ENCODE data around the gene B4GALT2.
A peak's percentile ranks its signal among the peaks of the same experiment; 100 is the strongest.

B4GALT2 gene

GRCh38 chr1:43969746-43970466 is 9.1 kb upstream of the B4GALT2 start, which contains the start of gene DPH2:
DPH2 (plus strand) TSS chr1:43970010; CDS start chr1:43970176, 166 bp downstream.
- DNase-seq: peak; percentile 99

- no peak for DNase-seq
Measured at GRCh38 chr1:43970502-43970901, 8.5 kb upstream of the B4GALT2 start.

GRCh38 chr1:43970911-43971310 is 8.1 kb upstream of the B4GALT2 start:
- DNase-seq: no peak

- no peak for DNase-seq
Measured at GRCh38 chr1:43971336-43971980, 7.6 kb upstream of the B4GALT2 start.

GRCh38 chr1:43973981-43974442 is 5.0 kb upstream of the B4GALT2 start:
- DNase-seq: peak; percentile 66

GRCh38 chr1:43974443-43975248 is 4.4 kb upstream of the B4GALT2 start, which contains the start of gene ATP6V0B:
ATP6V0B (plus strand) TSS chr1:43974960; CDS start chr1:43975041, 81 bp downstream.
- peak; percentile 93 for DNase-seq

- no peak for DNase-seq
Measured at GRCh38 chr1:43975249-43975961, 3.6 kb upstream of the B4GALT2 start.

- DNase-seq: no peak
Measured at GRCh38 chr1:43976045-43976444, 3.0 kb upstream of the B4GALT2 start.

- DNase-seq: no peak
Measured at GRCh38 chr1:43976890-43977289, 2.1 kb upstream of the B4GALT2 start.

- no peak for DNase-seq
Measured at GRCh38 chr1:43977376-43978263, 1.4 kb upstream of the B4GALT2 start.

- no peak for DNase-seq
Measured at GRCh38 chr1:43978264-43978550, 803 bp upstream of the B4GALT2 start.

GRCh38 chr1:43979261-43979527 is 184 bp downstream of the B4GALT2 start:
- no peak for DNase-seq

GRCh38 chr1:43979528-43980254 is 681 bp downstream of the B4GALT2 start:
- DNase-seq: peak; percentile 31

- no peak for DNase-seq
Measured at GRCh38 chr1:43980255-43981134, 1.5 kb downstream of the B4GALT2 start.

- DNase-seq: no peak
Measured at GRCh38 chr1:43981135-43981491, 2.1 kb downstream of the B4GALT2 start.

- DNase-seq: no peak
Measured at GRCh38 chr1:43981636-43982035, 2.6 kb downstream of the B4GALT2 start.

GRCh38 chr1:43982241-43982640 is 3.2 kb downstream of the B4GALT2 start:
- DNase-seq: no peak

GRCh38 chr1:43982808-43983207 is 3.8 kb downstream of the B4GALT2 start:
- no peak for DNase-seq

GRCh38 chr1:43983253-43983899 is 4.4 kb downstream of the B4GALT2 start:
- no peak for DNase-seq

- no peak for DNase-seq
Measured at GRCh38 chr1:43984855-43985254, 5.8 kb downstream of the B4GALT2 start.
